ENCODE measurements around the gene DDC. TPM values are rescaled to one million over a fixed set of nuclear protein-coding genes. Genes with fewer than 3 reads are reported as not detected.

Gene DDC
- total RNA-seq, 2 donors from 2014 or later = 0.85 TPM; not detected in 1

GRCh38 chr7:50491943-50492342 is 73.3 kb downstream of the DDC start:
- H3K36me3 ChIP-seq = no peaks in the 10 kb centered on the region
- no peaks in the 10 kb centered on the region for H3K9me3 ChIP-seq
- no peaks in the 10 kb centered on the region for H3K4me1 ChIP-seq (ENCODE audit: control insufficient read depth in 1 of 2, low read depth in 2 of 2)
- no peak overlapping the region for H3K4me3 ChIP-seq
- no peak for TF ChIP-seq CTCF (IDR thresholded peaks at IDR 0.05)
- no peaks in the 10 kb centered on the region for H3K27me3 ChIP-seq (replicated peaks; ENCODE audit: insufficient read depth)
- no peak for DNase-seq (ENCODE audit: low spot score)
- H3K27ac ChIP-seq = no peak overlapping the region
- no peak for ATAC-seq (ENCODE audit: insufficient number of reproducible peaks, low FRiP score, low read depth)

- no peak for DNase-seq (ENCODE audit: low spot score)
- Histone ChIP-seq H3K27ac (no peak overlapping the region), H3K4me3 (no peak overlapping the region), H3K4me1 (ENCODE audit: control insufficient read depth in 1 of 2, low read depth in 2 of 2) (no peaks in the 10 kb centered on the region), H3K9me3 (no peaks in the 10 kb centered on the region), H3K27me3 (replicated peaks; ENCODE audit: insufficient read depth) (no peaks in the 10 kb centered on the region), H3K36me3 (no peaks in the 10 kb centered on the region)
- no peak for ATAC-seq (ENCODE audit: insufficient number of reproducible peaks, low FRiP score, low read depth)
- no peak for TF ChIP-seq CTCF (IDR thresholded peaks at IDR 0.05)
These were observed 74.0 kb downstream of the DDC start for GRCh38 chr7:50491209-50491608.

GRCh38 chr7:50488379-50488778 is 76.8 kb downstream of the DDC start:
- Histone ChIP-seq H3K36me3 (no peaks in the 10 kb centered on the region), H3K27me3 (replicated peaks; ENCODE audit: insufficient read depth) (no peaks in the 10 kb centered on the region), H3K9me3 (no peaks in the 10 kb centered on the region), H3K4me1 (ENCODE audit: control insufficient read depth in 1 of 2, low read depth in 2 of 2) (no peaks in the 10 kb centered on the region), H3K27ac (no peak overlapping the region), H3K4me3 (no peak overlapping the region)
- DNase-seq (ENCODE audit: low spot score) (no peak), ATAC-seq (ENCODE audit: insufficient number of reproducible peaks, low FRiP score, low read depth) (no peak)
- TF ChIP-seq CTCF (IDR thresholded peaks at IDR 0.05) = no peak

GRCh38 chr7:50486512-50486911 is 78.7 kb downstream of the DDC start:
- Histone ChIP-seq H3K36me3 (no peaks in the 10 kb centered on the region), H3K4me1 (ENCODE audit: control insufficient read depth in 1 of 2, low read depth in 2 of 2) (no peaks in the 10 kb centered on the region), H3K27me3 (replicated peaks; ENCODE audit: insufficient read depth) (no peaks in the 10 kb centered on the region), H3K4me3 (no peak overlapping the region), H3K27ac (no peak overlapping the region), H3K9me3 (no peaks in the 10 kb centered on the region)
- TF ChIP-seq CTCF (IDR thresholded peaks at IDR 0.05) = no peak
- no peak for DNase-seq (ENCODE audit: low spot score)
- ATAC-seq (ENCODE audit: insufficient number of reproducible peaks, low FRiP score, low read depth) = no peak

- Histone ChIP-seq H3K4me3 (no peak overlapping the region), H3K4me1 (ENCODE audit: control insufficient read depth in 1 of 2, low read depth in 2 of 2) (no peaks in the 10 kb centered on the region), H3K27ac (no peak overlapping the region), H3K36me3 (no peaks in the 10 kb centered on the region), H3K9me3 (no peaks in the 10 kb centered on the region), H3K27me3 (replicated peaks; ENCODE audit: insufficient read depth) (no peaks in the 10 kb centered on the region)
- no peak for TF ChIP-seq CTCF (IDR thresholded peaks at IDR 0.05)
- DNase-seq (ENCODE audit: low spot score) (no peak), ATAC-seq (ENCODE audit: insufficient number of reproducible peaks, low FRiP score, low read depth) (no peak)
These were observed 83.3 kb downstream of the DDC start for GRCh38 chr7:50481867-50482266.

All from thoracic aorta (tissue), 2 donors.